Progenitor cell of endocrine pancreas (in vitro differentiated cells): ENCODE measurements around the gene HES4. TPM values are rescaled to one million over a fixed set of nuclear protein-coding genes. Genes with fewer than 3 reads are reported as not detected.

Source experiments
- DNase-seq: peaks from one replicate; pipeline ENCODE4 v3.0.0; 2021; ENCODE audit warnings: low spot score; ENCODE audit not compliant: unreplicated experiment
- H3K27ac Mint-ChIP-seq: 2 replicates; pipeline ENCODE4 v1.8.0; 2021; ENCODE audit warnings: mild to moderate bottlenecking, moderate library complexity, mixed read lengths
- H3K27me3 Mint-ChIP-seq: 2 replicates; pipeline ENCODE4 v1.8.0; 2021; ENCODE audit warnings: mixed read lengths
- H3K36me3 Mint-ChIP-seq: 2 replicates; pipeline ENCODE4 v1.8.0; 2022; ENCODE audit warnings: mixed read lengths; ENCODE audit not compliant: insufficient read depth
- H3K4me1 Mint-ChIP-seq: 2 replicates; pipeline ENCODE4 v1.8.0; 2021; ENCODE audit warnings: low read depth, mixed read lengths
- H3K4me3 Mint-ChIP-seq: 2 replicates; pipeline ENCODE4 v1.8.0; 2021; ENCODE audit warnings: low read depth, mild to moderate bottlenecking, moderate library complexity, mixed read lengths
- H3K9me3 Mint-ChIP-seq: 2 replicates; pipeline ENCODE4 v1.8.0; 2021; ENCODE audit warnings: low read depth, mixed read lengths
- total RNA-seq: library from RNA; stranded (reverse); gene quantifications from 2 replicates; pipeline ENCODE4 v1.2.1, GENCODE V29; 2021
- TF ChIP-seq, protein P1 (sequence below): fragments of 200-600 bp; sonication (generic); IDR thresholded peaks from one replicate; pipeline ENCODE4 v1.5.0; 2021; ENCODE audit warnings: antibody characterized with exemption, mild to moderate bottlenecking; ENCODE audit not compliant: unreplicated experiment

The HES4 gene
- total RNA-seq, 1 donor from 2014 or later: 83.8 TPM

DNA sequence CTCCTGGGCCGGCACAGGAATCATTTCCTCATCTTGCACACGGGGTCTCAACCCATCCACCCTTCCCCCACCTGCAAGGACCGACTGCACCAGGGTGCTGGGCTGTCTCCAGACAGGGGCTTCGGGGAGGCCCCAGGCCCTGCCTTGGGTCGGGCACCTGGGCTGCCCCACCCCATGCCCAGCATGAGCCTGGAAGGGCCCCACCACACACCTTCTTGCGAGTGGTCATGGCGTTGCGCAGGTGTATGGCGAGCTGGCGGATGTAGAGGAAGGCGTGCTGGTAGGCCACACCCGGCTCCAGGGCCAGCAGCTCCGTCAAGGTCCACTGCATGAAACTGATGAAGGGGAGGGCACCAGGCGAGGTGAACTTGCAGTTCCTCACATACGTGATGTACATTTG lies 47.7 kb downstream of the HES4 start:
- H3K9me3 Mint-ChIP-seq: no peaks in the 10 kb centered on the region
- H3K27ac Mint-ChIP-seq: no peak overlapping the region
- H3K4me1 Mint-ChIP-seq: no peaks in the 10 kb centered on the region
- DNase-seq: no peak
- H3K27me3 Mint-ChIP-seq: no peaks in the 10 kb centered on the region
- no peak overlapping the region for H3K4me3 Mint-ChIP-seq
- TF ChIP-seq, protein P1, sequence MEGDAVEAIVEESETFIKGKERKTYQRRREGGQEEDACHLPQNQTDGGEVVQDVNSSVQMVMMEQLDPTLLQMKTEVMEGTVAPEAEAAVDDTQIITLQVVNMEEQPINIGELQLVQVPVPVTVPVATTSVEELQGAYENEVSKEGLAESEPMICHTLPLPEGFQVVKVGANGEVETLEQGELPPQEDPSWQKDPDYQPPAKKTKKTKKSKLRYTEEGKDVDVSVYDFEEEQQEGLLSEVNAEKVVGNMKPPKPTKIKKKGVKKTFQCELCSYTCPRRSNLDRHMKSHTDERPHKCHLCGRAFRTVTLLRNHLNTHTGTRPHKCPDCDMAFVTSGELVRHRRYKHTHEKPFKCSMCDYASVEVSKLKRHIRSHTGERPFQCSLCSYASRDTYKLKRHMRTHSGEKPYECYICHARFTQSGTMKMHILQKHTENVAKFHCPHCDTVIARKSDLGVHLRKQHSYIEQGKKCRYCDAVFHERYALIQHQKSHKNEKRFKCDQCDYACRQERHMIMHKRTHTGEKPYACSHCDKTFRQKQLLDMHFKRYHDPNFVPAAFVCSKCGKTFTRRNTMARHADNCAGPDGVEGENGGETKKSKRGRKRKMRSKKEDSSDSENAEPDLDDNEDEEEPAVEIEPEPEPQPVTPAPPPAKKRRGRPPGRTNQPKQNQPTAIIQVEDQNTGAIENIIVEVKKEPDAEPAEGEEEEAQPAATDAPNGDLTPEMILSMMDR: no peak
- H3K36me3 Mint-ChIP-seq: peaks cover 20% of the 10 kb centered on the region

DNA sequence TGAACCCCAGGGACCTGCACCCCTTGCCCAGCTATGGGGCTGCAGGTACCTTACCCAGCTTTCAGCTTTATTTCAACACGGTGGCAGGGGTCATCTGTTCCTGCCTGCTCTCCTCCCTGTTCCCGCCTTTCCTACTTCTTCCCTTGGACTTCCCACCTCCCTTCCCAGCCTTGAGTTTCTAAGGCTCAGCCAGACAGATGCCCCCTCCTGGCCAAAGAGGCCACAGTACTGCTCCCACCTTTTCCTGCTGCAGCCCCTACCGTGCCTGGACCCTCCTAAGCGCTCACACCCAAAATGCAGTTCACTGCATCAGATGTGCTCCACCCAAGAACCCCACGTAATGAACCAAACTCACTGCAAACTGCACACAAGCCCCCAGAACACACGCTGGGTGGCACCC lies 48.5 kb downstream of the HES4 start:
- DNase-seq: no peak
- H3K36me3 Mint-ChIP-seq: peaks cover 22% of the 10 kb centered on the region
- TF ChIP-seq, protein P1: peak; percentile 48
- no peaks in the 10 kb centered on the region for H3K9me3 Mint-ChIP-seq
- no peak overlapping the region for H3K4me3 Mint-ChIP-seq
- no peaks in the 10 kb centered on the region for H3K4me1 Mint-ChIP-seq
- H3K27ac Mint-ChIP-seq: no peak overlapping the region
- H3K27me3 Mint-ChIP-seq: no peaks in the 10 kb centered on the region

DNA sequence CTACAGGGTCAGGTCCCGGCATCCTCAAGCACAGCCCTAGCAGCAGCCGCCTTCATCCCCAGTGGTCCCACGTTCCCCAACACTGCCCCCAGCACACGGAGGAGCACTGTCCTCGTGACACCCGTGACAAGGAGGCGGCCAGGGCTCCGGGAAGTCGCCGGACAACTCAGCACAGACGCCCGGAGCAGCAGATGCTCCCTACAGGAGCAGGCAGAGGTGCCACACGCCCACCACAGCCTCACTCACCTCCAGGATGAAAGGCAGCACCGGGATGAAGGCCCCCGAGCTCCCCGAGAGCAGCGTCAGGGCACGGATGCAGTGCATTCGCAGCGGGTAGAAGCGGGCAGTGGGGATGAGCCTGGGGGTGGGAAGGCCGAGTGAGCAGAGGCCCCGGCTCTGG lies 49.0 kb downstream of the HES4 start:
- Mint-ChIP-seq H3K27me3 (no peaks in the 10 kb centered on the region), H3K36me3 (peaks cover 23% of the 10 kb centered on the region), H3K4me3 (no peak overlapping the region), H3K27ac (no peak overlapping the region), H3K9me3 (no peaks in the 10 kb centered on the region), H3K4me1 (no peaks in the 10 kb centered on the region)
- DNase-seq: no peak
- TF ChIP-seq, protein P1: no peak

DNA sequence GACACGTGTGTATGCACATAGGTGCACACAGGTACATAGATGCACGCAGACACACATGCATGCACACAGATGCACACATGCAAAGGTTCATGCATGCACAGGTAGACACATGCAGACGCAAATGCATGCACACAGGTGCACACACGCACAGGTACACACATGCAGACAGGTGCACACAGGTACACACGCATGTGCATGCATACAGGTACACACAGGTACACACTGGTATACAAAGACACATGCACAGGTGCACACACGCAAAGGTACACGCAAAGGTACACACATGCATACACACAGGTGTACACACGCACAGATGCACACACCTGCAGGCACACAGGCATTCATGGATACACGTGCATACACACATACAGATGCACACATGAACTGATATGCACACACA lies 49.6 kb downstream of the HES4 start:
- TF ChIP-seq, protein P1: no peak
- no peak for DNase-seq
- Mint-ChIP-seq H3K27me3 (no peaks in the 10 kb centered on the region), H3K27ac (no peak overlapping the region), H3K9me3 (no peaks in the 10 kb centered on the region), H3K4me3 (no peak overlapping the region), H3K36me3 (peaks cover 23% of the 10 kb centered on the region), H3K4me1 (no peaks in the 10 kb centered on the region)

Other genes starting within 250 kb of the HES4 start
- gene SAMD11, start 76.2 kb downstream of the HES4 start, total RNA-seq: 42.9 and 53.9 TPM in 2 replicates
- gene NOC2L, start 40.8 kb downstream of the HES4 start, total RNA-seq: 71.9 and 78.2 TPM in 2 replicates
- 45.3 and 47.5 TPM in 2 replicates for gene KLHL17, start 39.5 kb downstream of the HES4 start, total RNA-seq
- gene PLEKHN1, start 33.6 kb downstream of the HES4 start, total RNA-seq: 1.1 and 1.9 TPM in 2 replicates
- not detected in 2 replicates for gene PERM1, start 18.0 kb downstream of the HES4 start, total RNA-seq
- gene ISG15, start 13.4 kb upstream of the HES4 start, total RNA-seq: 13.6 and 14.3 TPM in 2 replicates
- gene AGRN, start 20.0 kb upstream of the HES4 start, total RNA-seq: 330 and 335 TPM in 2 replicates
- gene RNF223, start 74.2 kb upstream of the HES4 start, total RNA-seq: not detected in 2 replicates
- gene C1orf159, start 116.0 kb upstream of the HES4 start, total RNA-seq: 21.3 and 23.2 TPM in 2 replicates
- gene TTLL10, start 173.8 kb upstream of the HES4 start, total RNA-seq: 5.0 and 5.5 TPM in 2 replicates
- gene TNFRSF18, start 206.5 kb upstream of the HES4 start, total RNA-seq: 0.48 TPM in 1 of 2 replicates, not detected in the other
- 0.33 and 0.38 TPM in 2 replicates for gene TNFRSF4, start 214.1 kb upstream of the HES4 start, total RNA-seq
- gene SDF4, start 231.9 kb upstream of the HES4 start, total RNA-seq: 103 and 107 TPM in 2 replicates
- gene B3GALT6, start 232.1 kb upstream of the HES4 start, total RNA-seq: 31.7 and 31.9 TPM in 2 replicates
- 1.7 and 2.7 TPM in 2 replicates for gene C1QTNF12, start 246.6 kb upstream of the HES4 start, total RNA-seq